NCI-H2081 treated with DMSO at 0.1 percent for 48 hours (cell line): ENCODE measurements around the gene PMPCA.

Experiments used
- DNase-seq: peaks from one replicate; lab custom pipeline; 2025; lab: John Stamatoyannopoulos, UW

The PMPCA gene

DNA sequence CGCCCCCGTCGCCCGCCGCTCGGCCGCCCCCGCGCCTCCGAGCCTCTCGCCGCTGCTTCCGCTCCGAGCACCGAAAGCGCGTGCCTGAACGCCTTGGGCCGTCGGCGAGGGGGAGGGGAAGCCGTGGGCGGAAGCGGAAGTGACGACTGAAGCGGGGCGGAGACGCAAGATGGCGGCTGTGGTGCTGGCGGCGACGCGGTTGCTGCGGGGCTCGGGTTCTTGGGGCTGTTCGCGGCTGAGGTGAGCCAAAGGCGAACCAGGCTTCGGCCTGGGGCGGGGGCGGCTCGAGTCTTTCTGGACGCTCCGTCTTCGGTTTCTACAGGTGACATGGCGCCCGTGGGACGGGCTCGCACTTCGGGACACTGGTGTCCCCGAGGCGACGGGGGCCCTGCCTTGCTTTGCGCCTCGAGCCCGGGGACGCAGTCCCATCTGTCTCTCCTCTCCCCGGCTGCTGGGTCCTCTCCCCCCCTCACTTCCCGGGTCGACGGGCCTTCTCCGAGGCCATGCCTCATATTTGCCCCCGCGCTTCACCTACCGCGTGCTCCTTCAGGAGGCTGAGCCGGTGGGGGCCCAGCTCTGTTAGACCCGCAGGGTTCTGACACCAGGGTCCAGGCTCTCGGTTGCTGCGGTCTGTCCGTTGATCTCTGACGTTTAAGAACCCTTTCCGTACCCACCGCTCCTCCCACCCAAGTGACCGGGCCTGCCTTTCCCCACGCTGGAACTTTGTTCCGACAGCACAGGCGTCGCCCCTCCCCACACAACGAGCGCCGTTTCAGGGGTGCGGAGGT lies at the start of gene PMPCA, which contains the start of gene ENTR1:
TSS of gene PMPCA (plus strand) at position 159 of the 788 bp plus-strand sequence. CDS start at position 170, 11 bp downstream.
TSS of gene ENTR1 (minus strand) at position 115 of the 788 bp plus-strand sequence. CDS start 217 bp downstream, outside the sequence.
- DNase-seq = no peak

- DNase-seq = no peak
Observed at GRCh38 chr9:136361047-136361753, 49.3 kb upstream of the PMPCA start.

GRCh38 chr9:136361754-136362449 lies 48.6 kb upstream of the PMPCA start:
- no peak for DNase-seq

- no peak for DNase-seq
Observed at GRCh38 chr9:136362450-136362784, 48.0 kb upstream of the PMPCA start.

DNA sequence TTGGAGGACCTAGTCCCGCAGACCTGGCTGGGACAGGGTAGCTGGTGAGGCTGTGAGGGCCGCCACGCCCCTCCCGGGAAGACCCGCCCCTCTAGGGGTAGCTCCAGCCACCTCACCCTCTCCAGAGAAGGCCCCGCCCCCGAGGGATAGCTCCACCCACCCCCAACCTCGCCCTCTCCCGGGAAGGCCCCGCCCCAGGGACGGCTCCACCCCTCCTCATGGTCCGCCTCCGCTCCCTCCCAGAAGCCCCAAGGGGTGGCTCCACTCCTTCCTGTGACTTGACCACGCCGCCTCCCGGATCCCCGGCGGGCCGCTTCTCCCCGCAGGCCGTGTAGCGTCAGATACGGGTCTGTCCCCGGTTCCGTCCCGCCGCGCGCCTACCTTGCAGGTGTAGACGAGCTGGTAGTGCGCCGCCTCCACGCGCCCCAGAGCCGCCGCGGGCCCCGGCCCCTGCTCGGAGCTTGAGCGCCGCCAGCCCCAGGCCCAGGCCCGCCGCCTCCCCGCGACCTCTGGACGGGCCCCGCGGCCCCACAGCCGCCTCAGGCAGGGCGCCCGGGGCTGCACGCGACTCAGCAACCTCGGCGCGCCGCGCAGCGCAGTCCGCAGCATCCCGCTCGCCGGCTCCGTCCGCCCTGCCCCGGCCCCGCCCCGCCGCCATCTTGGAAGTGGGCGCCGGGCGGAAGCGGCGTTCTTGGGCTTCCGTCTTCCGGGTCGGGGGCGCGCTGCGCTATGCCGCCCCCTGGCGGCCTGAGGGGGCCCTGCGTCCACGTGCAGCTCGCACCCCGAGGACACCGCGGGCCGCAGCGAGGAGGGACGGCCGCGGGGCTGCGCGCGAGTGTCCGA lies 47.1 kb upstream of the PMPCA start, which contains the start of gene DNLZ:
TSS of gene DNLZ (minus strand) at position 639 of the 843 bp plus-strand sequence. CDS start at position 609, 30 bp downstream.
- peak; percentile 42 for DNase-seq

- no peak for DNase-seq
Observed at GRCh38 chr9:136363949-136364748, 46.3 kb upstream of the PMPCA start.

GRCh38 chr9:136364942-136365774 lies 45.3 kb upstream of the PMPCA start:
- no peak for DNase-seq

DNA sequence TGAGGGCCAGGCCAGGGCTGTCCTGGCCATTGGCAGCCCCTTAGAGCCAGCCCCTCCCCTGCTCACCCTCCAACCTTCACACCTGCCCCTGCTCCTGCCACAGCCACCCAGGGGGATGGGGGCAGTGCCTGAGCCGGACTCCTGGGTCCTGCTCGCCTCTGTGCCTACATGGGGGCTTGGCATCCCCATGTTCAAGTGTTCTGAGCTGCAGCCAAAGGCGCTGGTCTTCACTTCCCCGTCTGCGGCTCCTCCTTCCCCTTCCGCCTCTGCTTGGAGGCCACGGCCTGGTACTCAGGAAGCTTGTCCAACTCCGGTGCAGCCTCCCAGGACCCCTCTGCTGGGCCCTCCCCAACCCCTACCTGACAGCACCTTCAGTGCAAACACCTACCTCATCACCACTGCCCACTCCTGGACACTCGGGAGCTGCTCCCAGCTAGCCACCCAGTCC lies 44.7 kb upstream of the PMPCA start:
- DNase-seq = no peak

- no peak for DNase-seq
Observed at GRCh38 chr9:136366826-136367225, 43.6 kb upstream of the PMPCA start.

- no peak for DNase-seq
Observed at GRCh38 chr9:136367296-136368145, 42.9 kb upstream of the PMPCA start.

GRCh38 chr9:136368190-136368589 lies 42.3 kb upstream of the PMPCA start:
- no peak for DNase-seq

- no peak for DNase-seq
Observed at GRCh38 chr9:136370037-136370436, 40.4 kb upstream of the PMPCA start.

DNA sequence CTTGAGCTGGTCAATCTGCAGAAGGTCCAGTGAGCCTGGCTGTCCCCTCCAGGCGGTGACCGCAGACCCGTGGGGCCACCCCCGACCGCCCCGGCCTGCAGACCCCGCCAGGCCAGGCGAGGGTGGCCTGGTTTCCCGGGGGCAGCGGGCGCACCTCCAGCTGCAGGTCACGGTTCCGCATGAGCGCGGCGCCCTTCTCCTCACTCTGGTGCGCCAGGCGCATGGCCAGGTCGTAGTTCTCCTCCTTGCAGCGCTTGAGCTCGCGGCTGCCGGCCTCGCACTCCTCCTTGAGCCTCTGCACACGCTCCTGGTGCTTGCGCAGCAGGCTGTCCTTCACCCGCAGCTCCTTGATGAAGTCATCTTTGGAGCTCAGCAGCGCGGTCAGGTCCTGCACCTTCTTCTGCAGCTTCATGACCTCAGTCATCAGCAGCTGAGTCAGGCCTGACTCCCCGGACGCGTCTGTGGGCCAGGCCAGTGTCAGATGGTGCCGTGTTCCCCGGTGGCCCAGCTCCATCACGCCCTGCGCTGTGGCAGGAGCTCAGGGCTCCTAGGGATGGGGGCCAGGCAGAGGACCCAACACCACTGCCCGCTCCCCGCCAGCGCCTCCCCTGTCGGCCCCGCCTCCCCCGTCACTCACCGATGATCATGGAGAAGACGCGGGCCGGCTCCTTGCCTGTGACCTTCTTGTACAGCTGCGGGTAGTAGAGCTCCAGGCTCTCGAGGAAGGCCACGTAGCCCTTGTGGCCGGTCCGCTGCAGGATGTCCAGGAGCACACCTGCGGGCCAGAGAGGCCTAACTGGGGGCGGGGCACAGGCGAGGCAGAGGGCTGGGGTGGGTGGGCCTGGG lies 39.5 kb upstream of the PMPCA start:
- no peak for DNase-seq

- no peak for DNase-seq
Observed at GRCh38 chr9:136371533-136371880, 39.0 kb upstream of the PMPCA start.

- DNase-seq = no peak
Observed at GRCh38 chr9:136372006-136372405, 38.5 kb upstream of the PMPCA start.

DNA sequence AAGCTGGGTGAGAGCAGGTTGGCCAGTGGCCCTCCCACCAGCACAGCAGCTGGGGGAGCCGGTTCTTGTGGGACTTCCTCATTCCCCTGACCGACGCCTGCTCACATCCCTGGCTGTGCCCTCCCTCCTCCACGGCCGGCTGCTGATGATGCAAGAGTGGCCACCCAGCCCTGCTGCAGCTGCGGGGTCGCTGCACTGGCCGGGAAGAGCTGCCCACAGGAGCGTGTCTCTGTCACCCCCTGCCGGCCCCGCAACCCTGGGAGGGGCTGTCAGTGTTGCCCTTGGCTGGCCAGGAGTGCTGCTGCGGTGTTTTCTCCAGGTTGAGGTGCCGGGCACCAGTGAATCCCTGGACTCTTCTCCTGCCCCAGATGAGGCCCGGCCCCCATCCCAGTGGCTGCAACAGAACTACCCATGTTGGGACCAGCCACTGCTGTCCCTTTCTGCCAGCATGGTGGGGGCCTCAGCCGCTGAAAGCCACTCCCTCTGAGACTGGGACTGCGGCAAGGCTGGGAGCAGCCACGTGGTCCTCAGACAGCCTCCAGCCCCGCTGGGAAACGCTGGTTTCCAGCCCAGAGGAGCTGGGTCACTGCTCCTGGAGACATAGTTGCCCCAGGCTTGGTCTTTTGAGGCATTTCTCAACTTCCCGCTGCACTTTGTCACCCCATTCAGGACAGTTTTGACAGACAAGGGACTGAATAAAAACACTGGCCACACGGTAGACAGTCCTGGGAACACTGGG lies 37.7 kb upstream of the PMPCA start:
- DNase-seq = no peak
